B cell (primary cell): ENCODE results near the gene RNF150. TPM values are rescaled to one million over a fixed set of nuclear protein-coding genes. Genes with fewer than 3 reads are reported as not detected.

Experiments
- ATAC-seq: fragments of 200-7000 bp; cut with Tn5 transposase; one replicate; pipeline ENCODE4 v1.10.0; 2021; ENCODE audit warnings: low read depth, mild to moderate bottlenecking, moderate number of reproducible peaks, moderate library complexity
- CTCF ChIA-PET: fragments of 350-600 bp; sonication (Branson Sonifier 250); formaldehyde crosslinking; loops from one replicate; lab custom pipeline; 2021; ENCODE audit warnings: antibody characterized with exemption, inconsistent platforms; lab: Charles Lee
- POLR2A ChIA-PET: fragments of 350-600 bp; sonication (Branson Sonifier 250); formaldehyde crosslinking; loops from one replicate; lab custom pipeline; 2021; ENCODE audit warnings: antibody characterized with exemption; lab: Charles Lee
- DNase-seq: peaks from one replicate; pipeline ENCODE4 v3.0.0; 2013
- H2AFZ ChIP-seq: 2 replicates; pipeline ENCODE4 v1.6.1; 2012; ENCODE audit warnings: mild to moderate bottlenecking, low read depth, low read length; ENCODE audit not compliant: insufficient read depth, poor library complexity, severe bottlenecking
- H3K27ac ChIP-seq, 2 donors: 1 replicate in 1 of 2; 2 replicates in 1 of 2; pipeline ENCODE4 v1.5.1; 2012 to 2013; ENCODE audit warnings: low read length in 2 of 2, mild to moderate bottlenecking in 2 of 2, moderate library complexity in 1 of 2
- H3K27me3 ChIP-seq, 4 experiments: fragments of 200-600 bp in 1 of 4; sonication (generic) in 1 of 4; replicated peaks in 1 of 4; 1 replicate in 2 of 4; 2 replicates in 2 of 4; pipeline versions ENCODE4 v1.6.1 to v1.7.0; 2013 to 2016; ENCODE audit warnings: low read length in 3 of 4, mild to moderate bottlenecking in 2 of 4, mixed read lengths in 1 of 4, moderate library complexity in 1 of 4; ENCODE audit not compliant: insufficient read depth in 4 of 4, control insufficient read depth in 3 of 4; ENCODE audit errors: control extremely low read depth in 1 of 4
- H3K36me3 ChIP-seq, 2 experiments: replicated peaks in 1 of 2; 1 replicate in 1 of 2; 2 replicates in 1 of 2; pipeline versions ENCODE4 v1.6.1 to v1.7.1; 2013; ENCODE audit warnings: low read length in 1 of 2; ENCODE audit not compliant: insufficient read depth in 2 of 2, control insufficient read depth in 1 of 2; ENCODE audit errors: control extremely low read depth in 1 of 2, extremely low read depth in 1 of 2
- H3K4me1 ChIP-seq, 2 donors: fragments of 200-600 bp in 1 of 2; sonication (generic) in 1 of 2; 1 replicate in 1 of 2; 2 replicates in 1 of 2; pipeline versions ENCODE4 v1.5.1 to v1.6.1; 2013 to 2017; ENCODE audit warnings: low read length in 2 of 2; ENCODE audit not compliant: control insufficient read depth in 2 of 2, insufficient read depth in 2 of 2
- H3K4me2 ChIP-seq: replicated peaks from 2 replicates; pipeline ENCODE3; 2012; ENCODE audit warnings: mild to moderate bottlenecking, low read depth, low read length; ENCODE audit not compliant: poor library complexity, severe bottlenecking
- H3K4me3 ChIP-seq, 5 experiments: fragments of 200-600 bp in 1 of 5; sonication (generic) in 1 of 5; 1 replicate in 3 of 5; 2 replicates in 2 of 5; pipeline versions ENCODE4 v1.5.1 to v1.7.0; 2011 to 2016; ENCODE audit warnings: low read length in 4 of 5, mild to moderate bottlenecking in 4 of 5, low read depth in 2 of 5, control low read depth in 1 of 5, moderate library complexity in 1 of 5; ENCODE audit not compliant: insufficient read depth in 1 of 5; ENCODE audit errors: control extremely low read depth in 1 of 5, extremely low read depth in 1 of 5
- H3K79me2 ChIP-seq: fragments of 200-600 bp; sonication (generic); one replicate; pipeline ENCODE4 v1.6.0; 2016; ENCODE audit warnings: low read length; ENCODE audit not compliant: control insufficient read depth, insufficient read depth
- H3K9ac ChIP-seq: fragments of 200-600 bp; sonication (generic); 2 replicates; pipeline ENCODE4 v1.6.1; 2017; ENCODE audit warnings: mild to moderate bottlenecking, low read length, moderate library complexity
- H3K9me3 ChIP-seq, 3 donors: one replicate each; pipeline versions ENCODE4 v1.6.1 to v1.7.1; 2013; ENCODE audit warnings: low read length in 2 of 3; ENCODE audit not compliant: control insufficient read depth in 2 of 3, insufficient read depth in 1 of 3; ENCODE audit errors: control extremely low read depth in 1 of 3
- H4K20me1 ChIP-seq: 2 replicates; pipeline ENCODE4 v1.6.0; 2012; ENCODE audit warnings: mild to moderate bottlenecking, low read length; ENCODE audit not compliant: insufficient read depth, control insufficient read depth, poor library complexity, severe bottlenecking
- H3K27ac Mint-ChIP-seq: one replicate; pipeline ENCODE4 v1.8.0; 2021; ENCODE audit warnings: mixed read lengths
- H3K27me3 Mint-ChIP-seq: one replicate; pipeline ENCODE4 v1.8.0; 2021; ENCODE audit warnings: mixed read lengths
- H3K4me1 Mint-ChIP-seq: one replicate; pipeline ENCODE4 v1.8.0; 2021; ENCODE audit warnings: mixed read lengths
- H3K4me3 Mint-ChIP-seq: one replicate; pipeline ENCODE4 v1.8.0; 2021; ENCODE audit warnings: mixed read lengths
- H3K9me3 Mint-ChIP-seq: one replicate; pipeline ENCODE4 v1.8.0; 2022; ENCODE audit warnings: mixed read lengths; ENCODE audit not compliant: insufficient read depth
- EZH2 ChIP-seq: IDR thresholded peaks from 2 replicates; pipeline ENCODE4 v1.6.1; 2012; ENCODE audit warnings: borderline replicate concordance, low read depth, mild to moderate bottlenecking, moderate library complexity, low read length; ENCODE audit not compliant: insufficient read depth, poor library complexity, severe bottlenecking
- WGBS: methylation state at CpG from one replicate; pipeline ENCODE4 v1.1.5; 2013; ENCODE audit warnings: missing lambda C conversion rate; ENCODE audit not compliant: insufficient coverage; 5-methylcytosine and 5-hydroxymethylcytosine counted together
- intact Hi-C: fragments of 100-400 bp; cut with micrococcal nuclease; formaldehyde crosslinking; loops from one replicate; pipeline ENCODE4 v1.10.0; 2022
- polyA plus RNA-seq: library from polyadenylated mRNA; depleted of rRNA; stranded (reverse); fragments of >200 nt; gene quantifications from 2 replicates; pipeline ENCODE4 v1.2.3, GENCODE V29; 2012
- total RNA-seq, 2 donors: library from RNA; stranded (reverse); fragments of 120-200 nt in 1 of 2; gene quantifications; 1 replicate in 1 of 2; 2 replicates in 1 of 2; pipeline versions ENCODE4 v1.2.3 to v1.2.4, GENCODE V29; 2013 to 2022
- TF ChIP-seq, protein P1 (sequence below): fragments of 200-600 bp; IDR thresholded peaks from one replicate; pipeline ENCODE4 v1.8.0; 2022; ENCODE audit warnings: antibody characterized with exemption, mild to moderate bottlenecking

Gene RNF150
- total and polyA plus RNA-seq, 2 donors (not counting 1 experiment from before 2014, with no cell fraction given): not detected

GRCh38 chr4:140926672-140927071 is 206.6 kb downstream of the RNF150 start:
- TF ChIP-seq EZH2: no peak
- TF ChIP-seq, protein P1, sequence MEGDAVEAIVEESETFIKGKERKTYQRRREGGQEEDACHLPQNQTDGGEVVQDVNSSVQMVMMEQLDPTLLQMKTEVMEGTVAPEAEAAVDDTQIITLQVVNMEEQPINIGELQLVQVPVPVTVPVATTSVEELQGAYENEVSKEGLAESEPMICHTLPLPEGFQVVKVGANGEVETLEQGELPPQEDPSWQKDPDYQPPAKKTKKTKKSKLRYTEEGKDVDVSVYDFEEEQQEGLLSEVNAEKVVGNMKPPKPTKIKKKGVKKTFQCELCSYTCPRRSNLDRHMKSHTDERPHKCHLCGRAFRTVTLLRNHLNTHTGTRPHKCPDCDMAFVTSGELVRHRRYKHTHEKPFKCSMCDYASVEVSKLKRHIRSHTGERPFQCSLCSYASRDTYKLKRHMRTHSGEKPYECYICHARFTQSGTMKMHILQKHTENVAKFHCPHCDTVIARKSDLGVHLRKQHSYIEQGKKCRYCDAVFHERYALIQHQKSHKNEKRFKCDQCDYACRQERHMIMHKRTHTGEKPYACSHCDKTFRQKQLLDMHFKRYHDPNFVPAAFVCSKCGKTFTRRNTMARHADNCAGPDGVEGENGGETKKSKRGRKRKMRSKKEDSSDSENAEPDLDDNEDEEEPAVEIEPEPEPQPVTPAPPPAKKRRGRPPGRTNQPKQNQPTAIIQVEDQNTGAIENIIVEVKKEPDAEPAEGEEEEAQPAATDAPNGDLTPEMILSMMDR: no peak

DNA sequence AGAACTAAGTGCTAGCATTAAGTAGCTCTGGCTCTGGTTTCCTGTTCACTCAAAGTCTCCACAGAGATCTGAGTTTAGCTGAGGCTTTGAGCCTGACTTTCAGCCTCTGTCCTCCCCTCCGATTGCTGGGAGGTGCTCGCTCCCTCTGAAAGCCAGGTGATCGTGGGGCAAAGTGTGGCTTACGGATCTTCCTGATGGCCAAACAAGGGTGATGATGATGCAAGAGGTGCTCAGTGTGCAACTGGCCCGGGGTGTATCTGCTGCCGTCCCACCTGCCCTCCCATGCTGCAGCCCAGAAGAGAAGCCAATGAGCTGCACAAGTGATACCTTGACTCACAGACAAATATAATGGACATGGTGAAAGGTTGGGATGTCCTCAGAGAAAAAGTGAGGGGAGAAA is 207.9 kb downstream of the RNF150 start:
- no peak overlapping the region for H3K4me2 ChIP-seq
- Mint-ChIP-seq H3K27me3 (peaks cover 8% of the 10 kb centered on the region), H3K9me3 (no peaks in the 10 kb centered on the region), H3K4me3 (no peak overlapping the region), H3K4me1 (no peaks in the 10 kb centered on the region), H3K27ac (no peak overlapping the region)
- no peak overlapping the region for H2AFZ ChIP-seq
- ATAC-seq (no peak), DNase-seq (no peak)
- H3K79me2 ChIP-seq: no peaks in the 10 kb centered on the region
- intact Hi-C loops: no loop called here
- TF ChIP-seq, protein P1: no peak
- TF ChIP-seq EZH2: no peak
- H3K9me3 ChIP-seq: no peaks in the 10 kb centered on the region
- POLR2A ChIA-PET: no interaction called here
- H4K20me1 ChIP-seq: no peaks in the 10 kb centered on the region
- 96% methylated on average over 6 of the region's 6 CpGs for WGBS
- no peak overlapping the region for H3K27ac ChIP-seq
- no peak overlapping the region for H3K4me3 ChIP-seq
- no peak overlapping the region for H3K9ac ChIP-seq
- H3K4me1 ChIP-seq: no peaks in the 10 kb centered on the region
- no peaks in the 10 kb centered on the region for H3K36me3 ChIP-seq
- H3K27me3 ChIP-seq: peaks cover 0 to 3% (median 0%) of the 10 kb centered on the region in 4 experiments
- CTCF ChIA-PET: interaction anchor here (1.2 kb wide), 1 partner anchor 9 kb away, joined by 3 read pairs; no protein-coding TSS in a partner anchor

More at GRCh38 chr4:140926672-140927071, 206.6 kb downstream of the RNF150 start:
- no peaks in the 10 kb centered on the region for H3K4me1 Mint-ChIP-seq
- Histone ChIP-seq H3K9me3 (no peaks in the 10 kb centered on the region), H3K36me3 (no peaks in the 10 kb centered on the region), H3K4me2 (no peak overlapping the region), H3K9ac (no peak overlapping the region), H3K4me3 (no peak overlapping the region), H3K27me3 (peaks cover 0 to 10% (median 2%) of the 10 kb centered on the region in 4 experiments), H2AFZ (no peak overlapping the region), H3K79me2 (no peaks in the 10 kb centered on the region), H3K27ac (no peak overlapping the region), H4K20me1 (no peaks in the 10 kb centered on the region), H3K4me1 (no peaks in the 10 kb centered on the region)
- H3K27ac Mint-ChIP-seq: no peak overlapping the region
- ChIA-PET POLR2A (no interaction called here), CTCF (no interaction called here)
- DNase-seq (no peak), ATAC-seq (no peak)
- peaks cover 16% of the 10 kb centered on the region for H3K27me3 Mint-ChIP-seq
- intact Hi-C loops: no loop called here
- H3K4me3 Mint-ChIP-seq: no peak overlapping the region
- no peaks in the 10 kb centered on the region for H3K9me3 Mint-ChIP-seq
- 70% methylated on average over 2 of the region's 2 CpGs for WGBS
